H54 (cell line): Measurements from ENCODE around the gene IL31.

ENCODE experiments used
- DNase-seq: peaks from one replicate; pipeline ENCODE4 v3.0.0; 2011; ENCODE audit warnings: low spot score, mixed read lengths; ENCODE audit not compliant: insufficient read length
- FAIRE-seq: peaks from 3 replicates; lab custom pipeline; 2011; peaks lifted over from hg19 to GRCh38; lab: Jason Lieb, UNC
- POLR2A ChIP-seq: IDR thresholded peaks from 2 replicates; pipeline ENCODE4 v1.6.1; 2011; ENCODE audit warnings: low read depth, mild to moderate bottlenecking, low read length

The IL31 gene

GRCh38 chr12:122139266-122139665 lies 34.8 kb downstream of the IL31 start:
- TF ChIP-seq POLR2A: no peak
- FAIRE-seq (no peak), DNase-seq (no peak)

DNA sequence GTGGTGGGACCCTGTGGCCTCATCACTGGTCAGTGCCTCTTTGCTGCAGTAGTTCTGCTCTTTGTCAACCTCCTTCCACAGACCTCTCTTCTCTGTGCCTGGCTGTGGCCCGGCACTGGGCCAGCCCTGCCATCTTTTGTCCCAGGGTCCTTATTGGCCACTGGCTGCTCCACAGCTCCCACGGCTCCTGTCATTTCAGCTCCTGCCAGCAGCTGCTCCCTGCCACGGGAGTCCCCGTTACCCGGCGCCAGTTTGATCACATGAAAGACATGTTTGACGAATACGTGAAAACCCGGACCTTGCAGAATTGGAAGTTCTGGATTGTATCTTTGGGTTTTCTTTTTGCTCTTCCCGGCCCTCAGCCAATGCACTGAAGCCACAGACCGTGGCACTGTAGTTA lies 35.4 kb downstream of the IL31 start:
- FAIRE-seq (no peak), DNase-seq (no peak)
- TF ChIP-seq POLR2A: no peak

DNA sequence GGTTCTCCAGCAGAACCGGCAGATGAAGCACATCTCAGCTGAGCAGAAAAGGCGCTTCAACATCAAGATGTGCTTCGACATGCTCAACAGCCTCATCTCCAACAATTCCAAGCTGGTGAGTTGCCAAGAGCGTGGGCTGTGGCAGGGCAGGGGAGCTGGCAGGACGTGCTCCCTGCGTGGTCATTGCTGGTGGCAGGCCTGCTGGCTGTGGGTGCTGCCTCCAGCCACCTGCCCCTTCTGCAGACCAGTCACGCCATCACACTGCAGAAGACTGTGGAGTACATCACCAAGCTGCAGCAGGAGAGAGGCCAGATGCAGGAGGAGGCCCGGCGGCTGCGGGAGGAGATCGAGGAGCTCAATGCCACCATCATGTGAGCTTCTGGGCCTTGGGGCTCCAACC lies 35.8 kb downstream of the IL31 start:
- no peak for TF ChIP-seq POLR2A
- DNase-seq: no peak
- FAIRE-seq: no peak

DNA sequence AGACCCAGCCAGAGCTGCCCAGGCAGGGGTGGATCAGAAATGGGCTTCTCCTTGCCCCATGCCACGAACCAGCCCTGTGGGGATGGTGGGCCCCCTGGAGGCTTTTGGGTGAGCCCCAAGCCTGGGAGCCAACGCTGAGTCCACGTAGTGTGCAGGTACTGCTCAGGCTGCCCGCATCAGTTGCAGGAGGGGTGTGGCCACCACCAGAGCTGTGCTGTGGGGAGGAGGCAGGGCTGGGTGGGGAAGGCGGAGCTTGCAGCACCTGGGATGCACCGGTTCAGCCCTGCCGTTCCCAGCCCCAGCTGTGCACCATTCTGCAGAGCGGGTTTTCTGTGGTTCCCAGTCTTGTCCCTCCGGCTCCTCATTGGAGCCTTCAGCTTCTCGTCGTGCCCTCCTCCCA lies 36.3 kb downstream of the IL31 start:
- DNase-seq: no peak
- TF ChIP-seq POLR2A: no peak
- FAIRE-seq: no peak

DNA sequence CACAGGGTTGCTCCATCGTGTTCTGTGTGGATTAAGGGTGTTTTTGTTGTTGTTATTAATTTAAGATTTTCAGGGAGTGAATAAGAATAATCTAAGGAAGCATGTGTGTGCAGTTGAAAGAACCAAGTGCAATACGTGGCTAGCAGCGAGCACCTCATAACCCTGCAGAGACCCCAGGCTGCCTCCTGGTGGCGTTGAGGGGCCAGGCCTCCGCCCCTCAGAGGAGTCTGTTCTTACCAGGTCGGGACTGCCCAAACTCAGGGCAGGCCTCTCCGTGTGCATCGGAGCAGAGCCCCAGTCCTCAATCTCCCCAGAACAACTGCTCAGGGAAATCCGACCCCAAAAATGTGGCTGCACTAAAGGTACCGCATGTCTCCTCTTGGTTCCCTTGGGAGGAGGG lies 36.8 kb downstream of the IL31 start:
- no peak for DNase-seq
- no peak for FAIRE-seq
- no peak for TF ChIP-seq POLR2A

GRCh38 chr12:122135437-122136031 lies 38.5 kb downstream of the IL31 start:
- FAIRE-seq (no peak), DNase-seq (no peak)
- TF ChIP-seq POLR2A: no peak

DNA sequence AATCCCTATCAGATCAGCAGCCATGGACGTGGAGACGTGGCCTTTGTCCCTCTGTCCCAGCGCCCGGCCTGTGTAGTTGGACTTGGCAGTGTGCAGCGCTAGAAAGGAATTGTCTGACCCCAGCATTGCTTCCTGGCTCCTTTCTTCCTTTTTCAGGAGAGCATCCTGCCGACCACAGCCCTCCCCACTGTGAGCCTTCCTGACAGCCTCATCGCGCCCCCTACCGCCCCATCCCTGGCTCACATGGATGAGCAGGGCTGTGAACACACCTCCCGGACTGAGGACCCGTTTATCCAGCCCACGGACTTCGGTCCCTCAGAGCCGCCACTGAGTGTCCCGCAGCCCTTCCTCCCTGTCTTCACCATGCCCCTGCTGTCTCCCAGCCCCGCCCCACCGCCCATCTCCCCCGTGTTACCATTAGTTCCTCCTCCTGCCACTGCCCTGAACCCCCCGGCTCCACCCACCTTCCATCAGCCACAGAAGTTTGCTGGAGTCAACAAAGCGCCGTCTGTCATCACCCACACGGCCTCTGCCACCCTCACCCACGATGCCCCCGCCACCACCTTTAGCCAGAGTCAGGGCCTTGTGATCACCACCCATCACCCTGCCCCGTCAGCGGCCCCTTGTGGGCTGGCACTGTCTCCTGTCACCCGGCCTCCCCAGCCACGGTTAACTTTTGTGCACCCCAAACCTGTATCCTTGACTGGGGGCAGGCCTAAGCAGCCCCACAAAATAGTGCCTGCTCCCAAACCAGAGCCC lies 40.6 kb downstream of the IL31 start:
- no peak for FAIRE-seq
- no peak for TF ChIP-seq POLR2A
- DNase-seq: no peak

DNA sequence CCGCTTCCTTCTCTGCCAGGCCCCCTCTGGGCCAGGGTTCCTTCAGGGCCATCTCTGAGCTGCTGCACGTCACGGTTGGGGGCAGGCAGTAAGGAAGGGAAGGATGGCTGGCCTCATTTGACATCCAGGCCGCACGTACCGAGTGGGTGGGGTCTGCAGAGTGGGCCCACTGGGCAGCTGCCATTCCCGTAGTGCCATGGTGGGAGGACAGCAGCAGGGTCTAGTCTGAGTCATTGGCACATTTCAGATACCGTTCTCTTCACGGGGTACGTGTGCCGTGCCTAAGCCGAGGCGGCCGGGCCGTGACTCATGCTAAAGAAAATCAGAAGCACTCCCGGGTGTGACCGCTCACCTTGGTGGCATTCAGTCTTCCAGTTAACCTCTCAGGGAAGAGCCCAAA lies 43.9 kb downstream of the IL31 start:
- peak; percentile 90 for DNase-seq
- FAIRE-seq: peak; percentile 85
- TF ChIP-seq POLR2A: no peak

- DNase-seq: no peak
- no peak for TF ChIP-seq POLR2A
- FAIRE-seq: no peak
These were observed 44.9 kb downstream of the IL31 start for GRCh38 chr12:122129131-122129530.

DNA sequence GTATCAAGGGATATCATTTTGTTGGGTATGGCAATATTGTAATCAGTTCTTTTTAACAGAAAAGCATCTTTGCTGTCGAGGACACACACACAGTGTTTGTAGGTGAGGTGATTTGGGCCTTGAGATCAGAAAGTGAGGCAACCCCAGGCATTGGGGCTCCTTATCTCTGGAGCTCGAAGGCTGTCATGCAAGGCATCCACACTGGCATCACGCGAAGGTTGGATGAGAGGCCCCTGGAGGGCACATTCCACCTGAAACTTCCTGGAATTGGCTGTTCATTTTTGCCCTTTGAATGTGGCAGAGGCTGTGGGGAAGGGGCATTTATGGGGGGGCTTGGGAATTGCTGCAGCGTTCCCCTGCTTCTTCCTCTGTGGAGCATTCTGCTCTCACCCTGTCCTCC lies 45.5 kb downstream of the IL31 start:
- no peak for TF ChIP-seq POLR2A
- FAIRE-seq (no peak), DNase-seq (no peak)

- FAIRE-seq: no peak
- TF ChIP-seq POLR2A: no peak
These were observed 46.2 kb downstream of the IL31 start for GRCh38 chr12:122127839-122128238.

GRCh38 chr12:122126713-122127597 lies 47.1 kb downstream of the IL31 start:
- DNase-seq: no peak
- no peak for TF ChIP-seq POLR2A
- no peak for FAIRE-seq

More at GRCh38 chr12:122127839-122128238, 46.2 kb downstream of the IL31 start:
- DNase-seq: no peak

DNA sequence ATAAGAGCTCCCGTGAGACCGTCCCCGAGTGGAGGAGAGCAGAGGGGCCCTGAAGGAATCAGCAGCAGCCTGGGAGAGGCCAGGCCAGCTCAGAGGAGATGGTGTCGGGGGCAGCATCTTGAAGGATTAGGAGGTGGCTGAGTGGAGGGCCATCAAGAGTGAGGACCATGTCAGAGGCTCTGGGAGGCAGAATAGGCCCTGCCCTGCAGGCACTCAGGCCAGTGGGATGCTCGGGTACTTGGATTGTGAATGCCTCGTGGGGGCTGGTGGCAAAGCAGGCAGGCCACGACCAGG lies 47.7 kb downstream of the IL31 start:
- DNase-seq (no peak), FAIRE-seq (no peak)
- no peak for TF ChIP-seq POLR2A

GRCh38 chr12:122125452-122126341 lies 48.3 kb downstream of the IL31 start:
- DNase-seq (no peak), FAIRE-seq (no peak)
- TF ChIP-seq POLR2A: no peak
